Astrocyte of the cerebellum (primary cell): Measurements from ENCODE around the gene GPD2.
"Not testable (repeated sequence)": the region's sequence is repeated elsewhere in the genome, so short reads cannot be mapped to it uniquely, and the experiment has no call there.

ENCODE experiments used
- DNase-seq: peaks from one replicate; pipeline ENCODE4 v3.0.0-alpha.2; 2011; ENCODE audit warnings: low read depth
- H3K4me3 ChIP-seq: 2 replicates; pipeline ENCODE4 v1.5.1; 2011; ENCODE audit warnings: mild to moderate bottlenecking, low read depth, low read length, moderate library complexity
- in situ Hi-C: cut with HindIII; loops from 2 replicates; pipeline ENCODE4 v1.10.0; 2017; ENCODE audit warnings: low sequenced_read_pairs
- TF ChIP-seq, protein P1 (sequence below): IDR thresholded peaks from 2 replicates; pipeline ENCODE4 v1.5.1; 2012; ENCODE audit warnings: low read length, low read depth, moderate library complexity, mild to moderate bottlenecking; ENCODE audit errors: missing control alignments

The GPD2 gene

DNA sequence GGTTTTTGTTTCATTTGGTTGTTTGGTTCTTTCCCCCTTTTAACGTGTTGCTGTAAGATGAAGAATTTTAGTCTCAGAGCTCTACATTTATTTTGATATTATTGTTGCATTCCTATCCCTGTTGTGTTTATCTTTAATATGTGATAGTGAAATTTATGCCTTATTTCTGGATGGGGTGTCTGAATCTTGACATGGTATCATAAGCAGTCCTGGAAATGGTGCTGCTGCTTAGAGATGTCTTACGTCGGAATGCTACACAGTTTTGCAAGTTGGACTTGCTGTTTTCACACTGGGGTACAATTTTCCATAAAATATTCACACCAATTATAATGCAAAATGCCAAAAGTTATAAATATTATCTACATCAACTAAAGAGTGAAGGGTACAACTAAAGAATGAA lies 164.0 kb downstream of the GPD2 start:
- in situ Hi-C loops: no loop called here
- H3K4me3 ChIP-seq: no peak overlapping the region

DNA sequence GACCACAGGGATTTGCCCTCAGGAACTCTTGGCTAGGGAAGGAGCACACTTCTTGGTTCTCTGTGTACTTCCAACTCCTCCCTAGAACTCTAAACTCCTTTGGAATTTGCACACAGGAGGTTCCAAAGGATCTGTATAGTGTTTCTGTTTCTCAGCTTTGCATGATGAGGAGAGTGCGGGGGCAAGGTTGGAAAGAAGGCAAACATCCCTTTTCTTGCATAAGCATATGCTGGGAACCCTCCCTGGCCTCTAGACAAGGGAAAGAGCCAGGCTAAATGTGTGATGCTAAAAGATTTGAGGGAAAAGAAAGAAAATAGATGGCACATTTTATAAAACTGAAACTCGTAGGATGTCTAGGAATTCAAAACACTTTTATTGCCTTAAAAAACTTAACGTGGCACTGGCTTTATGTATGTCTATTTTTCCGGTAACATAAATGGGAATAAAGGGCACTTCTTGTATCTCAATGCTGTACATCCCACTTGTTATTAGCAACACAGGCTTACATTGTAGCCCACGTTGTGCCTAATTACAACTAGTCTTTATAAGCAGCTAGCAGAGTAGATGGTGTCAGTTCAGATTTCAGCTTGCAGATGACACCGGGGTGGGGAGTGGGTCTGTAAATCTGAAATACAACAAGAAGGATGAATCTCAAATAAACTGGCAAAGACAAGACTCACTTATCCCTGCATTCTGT lies 165.8 kb downstream of the GPD2 start:
- TF ChIP-seq, protein P1, sequence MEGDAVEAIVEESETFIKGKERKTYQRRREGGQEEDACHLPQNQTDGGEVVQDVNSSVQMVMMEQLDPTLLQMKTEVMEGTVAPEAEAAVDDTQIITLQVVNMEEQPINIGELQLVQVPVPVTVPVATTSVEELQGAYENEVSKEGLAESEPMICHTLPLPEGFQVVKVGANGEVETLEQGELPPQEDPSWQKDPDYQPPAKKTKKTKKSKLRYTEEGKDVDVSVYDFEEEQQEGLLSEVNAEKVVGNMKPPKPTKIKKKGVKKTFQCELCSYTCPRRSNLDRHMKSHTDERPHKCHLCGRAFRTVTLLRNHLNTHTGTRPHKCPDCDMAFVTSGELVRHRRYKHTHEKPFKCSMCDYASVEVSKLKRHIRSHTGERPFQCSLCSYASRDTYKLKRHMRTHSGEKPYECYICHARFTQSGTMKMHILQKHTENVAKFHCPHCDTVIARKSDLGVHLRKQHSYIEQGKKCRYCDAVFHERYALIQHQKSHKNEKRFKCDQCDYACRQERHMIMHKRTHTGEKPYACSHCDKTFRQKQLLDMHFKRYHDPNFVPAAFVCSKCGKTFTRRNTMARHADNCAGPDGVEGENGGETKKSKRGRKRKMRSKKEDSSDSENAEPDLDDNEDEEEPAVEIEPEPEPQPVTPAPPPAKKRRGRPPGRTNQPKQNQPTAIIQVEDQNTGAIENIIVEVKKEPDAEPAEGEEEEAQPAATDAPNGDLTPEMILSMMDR: no peak
- H3K4me3 ChIP-seq: no peak overlapping the region
- DNase-seq: no peak
- in situ Hi-C loops: no loop called here

More for the DNA sequence above, 164.0 kb downstream of the GPD2 start:
- DNase-seq: no peak
- TF ChIP-seq, protein P1: no peak

DNA sequence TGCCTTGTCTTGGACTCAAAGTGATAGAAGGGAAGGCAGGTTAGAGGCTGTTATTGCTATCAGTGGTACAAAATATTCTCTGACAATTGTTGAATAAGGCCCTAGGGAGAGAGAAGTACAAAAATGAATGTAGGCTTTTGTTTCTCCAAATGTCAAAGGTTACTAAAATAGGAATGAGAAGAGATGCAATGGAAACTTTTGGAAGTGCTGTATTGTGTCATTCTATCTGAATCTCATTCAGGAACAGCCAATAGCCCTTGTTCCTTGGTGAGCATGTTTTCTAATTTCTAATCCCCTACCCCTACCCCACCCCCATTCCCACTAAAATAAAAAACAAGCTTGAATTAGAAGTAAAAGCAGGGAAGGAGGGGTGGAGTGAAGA lies 166.4 kb downstream of the GPD2 start:
- no peak overlapping the region for H3K4me3 ChIP-seq
- TF ChIP-seq, protein P1: no peak
- in situ Hi-C loops: no loop called here
- no peak for DNase-seq

DNA sequence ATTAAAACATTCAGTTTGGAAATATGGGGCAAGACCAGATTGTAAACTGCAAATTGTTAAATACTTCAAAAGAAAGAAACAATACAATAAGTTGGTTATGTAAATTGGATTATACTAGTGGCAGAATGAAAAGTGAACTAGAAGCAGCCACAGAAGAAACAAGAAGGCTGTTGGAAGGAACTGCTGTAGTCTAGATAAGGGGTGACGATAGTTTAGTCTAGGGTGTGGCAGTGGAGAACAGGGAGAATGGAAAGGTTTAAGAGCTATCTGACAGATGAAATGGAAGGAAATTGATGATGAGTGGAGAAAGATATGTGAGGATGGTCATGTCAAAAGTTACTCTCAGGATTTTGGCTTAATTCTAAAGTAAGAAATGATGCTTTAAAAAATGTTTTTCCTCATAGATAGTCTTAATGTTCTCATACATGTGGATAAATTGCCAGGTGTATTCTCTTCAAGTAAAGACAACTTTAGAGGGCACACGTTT lies 179.7 kb downstream of the GPD2 start:
- in situ Hi-C loops: no loop called here
- no peak for DNase-seq
- TF ChIP-seq, protein P1: no peak
- H3K4me3 ChIP-seq: no peak overlapping the region

DNA sequence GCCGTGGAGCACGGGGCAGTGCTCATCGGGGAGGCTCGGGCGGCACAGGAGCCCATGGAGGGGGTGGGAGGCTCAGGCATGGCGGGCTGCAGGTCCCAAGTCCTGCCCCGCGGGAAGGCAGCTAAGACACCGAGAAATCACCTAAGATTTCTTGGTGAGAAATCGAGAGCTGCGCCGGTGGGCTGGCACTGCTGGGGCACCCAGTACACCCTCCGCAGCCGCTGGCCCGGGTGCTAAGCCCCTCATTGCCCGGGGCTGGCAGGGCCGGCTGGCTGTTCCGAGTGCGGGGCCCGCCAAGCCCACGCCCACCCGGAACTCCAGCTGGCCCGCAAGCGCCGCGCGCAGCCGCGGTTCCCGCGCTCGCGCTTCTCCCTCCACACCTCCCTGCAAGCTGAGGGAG lies 181.9 kb downstream of the GPD2 start:
- H3K4me3 ChIP-seq, DNase-seq, in situ Hi-C loops: not testable (repeated sequence)

DNA sequence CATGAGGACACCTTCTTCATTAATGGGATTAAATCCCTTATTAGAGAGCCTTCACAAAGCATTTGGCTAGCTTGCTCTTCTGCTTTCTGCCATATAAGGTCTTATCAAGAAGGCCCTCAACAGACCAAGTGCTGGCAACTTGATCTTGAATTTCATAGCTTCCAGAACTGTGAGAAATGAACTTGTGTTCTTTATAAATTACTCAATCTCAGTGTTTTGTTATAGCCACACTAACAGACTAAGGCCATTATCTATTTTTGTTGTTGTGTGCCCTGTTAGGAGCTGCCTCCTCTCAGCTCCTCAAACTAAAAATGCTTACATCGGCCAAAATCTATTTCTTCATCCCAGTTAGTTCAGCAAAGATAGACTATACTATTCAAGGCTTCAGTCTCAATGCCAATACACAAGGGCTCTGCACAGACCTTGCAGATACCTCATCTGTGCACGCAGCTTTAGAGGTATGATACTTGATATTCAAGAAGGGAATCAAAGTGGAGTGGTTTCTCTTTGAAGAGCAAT lies 182.9 kb downstream of the GPD2 start:
- no peak for DNase-seq
- no peak overlapping the region for H3K4me3 ChIP-seq
- TF ChIP-seq, protein P1: no peak
- in situ Hi-C loops: no loop called here

DNA sequence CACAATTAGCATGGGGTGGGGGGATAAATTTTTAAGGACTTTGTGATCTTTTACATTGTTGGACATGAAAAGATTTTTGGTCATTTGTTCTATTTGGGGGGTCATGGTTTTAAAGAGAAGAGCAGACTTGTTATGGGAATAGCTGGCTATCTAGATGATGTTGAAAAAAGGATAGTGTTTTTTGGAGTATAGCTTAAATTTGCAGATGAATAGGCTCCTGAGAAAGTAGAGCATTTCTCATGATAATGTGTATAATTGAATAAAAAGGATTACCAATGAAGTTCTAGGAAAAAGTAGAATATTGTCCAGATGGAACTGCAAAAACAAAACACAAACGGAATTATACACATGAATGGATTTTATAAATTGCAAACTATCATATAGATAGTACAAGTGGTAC lies 186.3 kb downstream of the GPD2 start:
- TF ChIP-seq, protein P1: no peak
- in situ Hi-C loops: no loop called here
- DNase-seq: no peak
- H3K4me3 ChIP-seq: no peak overlapping the region
